PC-3 (cell line): ENCODE measurements around the gene TMEM9B. TPM values are rescaled to one million over a fixed set of nuclear protein-coding genes. Genes with fewer than 3 reads are reported as not detected.

Experiments used
- ATAC-seq: fragments of 200-7000 bp; cut with Tn5 transposase; 2 replicates; pipeline ENCODE4 v1.9.1; 2020; ENCODE audit warnings: mild to moderate bottlenecking, moderate library complexity
- BruUV-seq: library from RNA; stranded (reverse); fragments of 400-500 nt; replicated peaks from 2 replicates; lab custom pipeline; 2021; lab: Mats Ljungman, UMichigan
- CTCF ChIA-PET: fragments of 300-600 bp; sonication (Branson Sonifier 250); formaldehyde crosslinking; loops from one replicate; lab custom pipeline; 2022; ENCODE audit warnings: antibody characterized with exemption; lab: Charles Lee
- POLR2A ChIA-PET: fragments of 300-600 bp; sonication (Branson Sonifier 250); formaldehyde crosslinking; loops from one replicate; lab custom pipeline; 2022; ENCODE audit warnings: antibody characterized with exemption; ENCODE audit not compliant: unreplicated experiment; lab: Charles Lee
- DNase-seq: peaks from one replicate; pipeline ENCODE4 v3.0.0-alpha.2; 2015
- H2AFZ ChIP-seq: fragments of 300-600 bp; sonication (generic); 2 replicates; pipeline ENCODE4 v1.6.0; 2016; ENCODE audit warnings: antibody characterized with exemption, low read length
- H3F3A ChIP-seq: fragments of 300-600 bp; sonication (generic); one replicate; pipeline ENCODE4 v1.6.0; 2017; ENCODE audit warnings: antibody characterized with exemption, low read length, control low read depth, mild to moderate bottlenecking; ENCODE audit not compliant: unreplicated experiment
- H3K27ac ChIP-seq: fragments of 300-600 bp; sonication (generic); 2 replicates; pipeline ENCODE4 v1.5.1; 2016; ENCODE audit warnings: mild to moderate bottlenecking, low read length
- H3K27me3 ChIP-seq: fragments of 300-600 bp; sonication (generic); 2 replicates; pipeline ENCODE4 v1.6.1; 2016; ENCODE audit warnings: low read length, mixed read lengths
- H3K36me3 ChIP-seq: fragments of 300-600 bp; sonication (generic); 2 replicates; pipeline ENCODE4 v1.6.1; 2016; ENCODE audit warnings: low read depth, mixed run types, low read length, mixed read lengths
- H3K4me1 ChIP-seq: fragments of 300-600 bp; sonication (generic); 2 replicates; pipeline ENCODE4 v1.5.1; 2016; ENCODE audit warnings: low read length; ENCODE audit not compliant: insufficient read depth
- H3K4me2 ChIP-seq: fragments of 300-600 bp; sonication (generic); 2 replicates; pipeline ENCODE4 v1.6.0; 2016; ENCODE audit warnings: low read length
- H3K4me3 ChIP-seq: fragments of 300-600 bp; sonication (generic); 2 replicates; pipeline ENCODE4 v1.5.1; 2016; ENCODE audit warnings: mild to moderate bottlenecking, low read length, mixed read lengths
- H3K79me2 ChIP-seq: fragments of 300-600 bp; sonication (generic); 2 replicates; pipeline ENCODE4 v1.6.1; 2017; ENCODE audit warnings: low read length, mixed read lengths
- H3K9ac ChIP-seq: fragments of 300-600 bp; sonication (generic); 2 replicates; pipeline ENCODE4 v1.6.0; 2016; ENCODE audit warnings: mild to moderate bottlenecking, low read length
- H3K9me2 ChIP-seq: fragments of 300-600 bp; sonication (generic); replicated peaks from 2 replicates; pipeline ENCODE4 v1.6.1; 2016; ENCODE audit warnings: mixed run types, low read length, mixed read lengths
- H3K9me3 ChIP-seq: fragments of 300-600 bp; sonication (generic); 2 replicates; pipeline ENCODE4 v1.6.1; 2016; ENCODE audit warnings: low read length, mixed read lengths
- H4K20me1 ChIP-seq: fragments of 300-600 bp; sonication (generic); 2 replicates; pipeline ENCODE4 v1.6.1; 2016; ENCODE audit warnings: low read length, mixed read lengths
- EZH2 ChIP-seq: fragments of 300-600 bp; sonication (generic); IDR thresholded peaks from one replicate; pipeline ENCODE4 v1.6.1; 2017; ENCODE audit warnings: antibody characterized with exemption, mild to moderate bottlenecking, low read length; ENCODE audit not compliant: unreplicated experiment
- EZH2phosphoT487 ChIP-seq: fragments of 300-600 bp; sonication (generic); IDR thresholded peaks from 2 replicates; pipeline ENCODE4 v1.6.1; 2018; ENCODE audit warnings: mild to moderate bottlenecking, antibody characterized with exemption, low read length, borderline replicate concordance
- intact Hi-C: fragments of 100-400 bp; cut with micrococcal nuclease; formaldehyde crosslinking; loops from 2 replicates; pipeline ENCODE4 v1.9.0; 2023
- total RNA-seq: library from RNA; depleted of rRNA; stranded (reverse); fragments of >200 nt; gene quantifications from 2 replicates; pipeline ENCODE4 v1.2.3, GENCODE V29; 2014
- TF ChIP-seq, protein P1 (sequence below): fragments of 300-600 bp; sonication (generic); conservative IDR thresholded peaks from 2 replicates; pipeline ENCODE4 v1.5.1; 2017; ENCODE audit warnings: antibody characterized with exemption, low read depth, mild to moderate bottlenecking, low read length

The TMEM9B gene
- total RNA-seq, 1 experiment from 2014 or later: 42.1 TPM

DNA sequence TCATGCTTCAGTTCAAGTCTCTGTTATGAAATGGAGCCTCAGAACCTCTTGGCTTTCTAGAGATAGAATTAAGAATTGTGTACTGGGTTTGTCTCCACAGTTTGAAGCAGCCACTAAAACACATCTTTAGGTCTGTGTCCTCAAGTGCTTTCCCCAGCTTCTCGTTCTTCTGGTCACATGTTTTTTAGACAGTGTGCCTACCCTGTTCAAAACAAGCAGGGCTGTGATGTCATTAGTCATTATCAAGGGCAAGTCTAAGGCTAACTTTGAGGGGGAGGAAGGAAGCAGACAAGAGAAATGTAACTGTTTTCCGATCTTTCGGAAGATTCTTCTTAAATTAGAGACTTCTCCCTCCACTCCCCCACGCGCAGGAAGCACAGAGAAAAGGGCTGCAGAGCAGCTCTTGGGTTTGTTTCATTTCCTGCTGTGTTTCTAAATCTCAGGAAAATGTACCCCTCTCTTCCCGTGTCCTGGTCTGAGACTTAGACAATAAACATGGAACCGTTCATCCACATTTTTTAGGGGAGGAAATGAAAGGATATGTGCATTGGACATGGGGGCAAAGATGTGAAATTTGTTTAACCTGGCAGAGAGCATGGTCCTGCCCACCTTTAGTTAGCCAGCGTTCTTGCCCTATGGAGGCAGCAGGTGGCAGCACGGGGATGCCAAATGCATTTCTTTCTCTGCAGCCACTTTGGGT is 50.1 kb downstream of the TMEM9B start:
- ChIA-PET POLR2A (interaction anchor here (0.5 kb wide), 1 partner anchor 50 kb away, joined by 3 read pairs; no protein-coding TSS in a partner anchor), CTCF (interaction anchor here (0.6 to 1.2 kb wide), 3 partner anchors 45 to 351 kb away, joined by 3 to 13 read pairs (median 7); partner anchors contain the start of gene DENND5A)
- Histone ChIP-seq H3K9me2 (no peaks in the 10 kb centered on the region), H3K4me2 (peak overlapping the region; percentile 47), H3K4me3 (peak overlapping the region; percentile 4; the same call in 1 of the 2 replicates), H3K27ac (no peak overlapping the region), H3K4me1 (peaks cover 24% of the 10 kb centered on the region), H3K9me3 (no peaks in the 10 kb centered on the region), H3K27me3 (no peaks in the 10 kb centered on the region), H3K79me2 (peaks cover 14% of the 10 kb centered on the region), H2AFZ (peak overlapping the region; percentile 10; the same call in 1 of the 2 replicates), H3K36me3 (peaks cover under 1% of the 10 kb centered on the region; the same call in 1 of the 2 replicates), H3F3A (no peaks in the 10 kb centered on the region), H4K20me1 (no peaks in the 10 kb centered on the region), H3K9ac (no peak overlapping the region)
- no TSS peak for BruUV-seq
- ATAC-seq: 0 out of 2 replicates have a peak, but pooled peaks have one; percentile 6
- intact Hi-C loops: loop anchor here (1.0 to 5.0 kb wide), 2 partner anchors 45 to 223 kb away; no protein-coding TSS in a partner anchor
- TF ChIP-seq EZH2phosphoT487: no peak
- TF ChIP-seq, protein P1, sequence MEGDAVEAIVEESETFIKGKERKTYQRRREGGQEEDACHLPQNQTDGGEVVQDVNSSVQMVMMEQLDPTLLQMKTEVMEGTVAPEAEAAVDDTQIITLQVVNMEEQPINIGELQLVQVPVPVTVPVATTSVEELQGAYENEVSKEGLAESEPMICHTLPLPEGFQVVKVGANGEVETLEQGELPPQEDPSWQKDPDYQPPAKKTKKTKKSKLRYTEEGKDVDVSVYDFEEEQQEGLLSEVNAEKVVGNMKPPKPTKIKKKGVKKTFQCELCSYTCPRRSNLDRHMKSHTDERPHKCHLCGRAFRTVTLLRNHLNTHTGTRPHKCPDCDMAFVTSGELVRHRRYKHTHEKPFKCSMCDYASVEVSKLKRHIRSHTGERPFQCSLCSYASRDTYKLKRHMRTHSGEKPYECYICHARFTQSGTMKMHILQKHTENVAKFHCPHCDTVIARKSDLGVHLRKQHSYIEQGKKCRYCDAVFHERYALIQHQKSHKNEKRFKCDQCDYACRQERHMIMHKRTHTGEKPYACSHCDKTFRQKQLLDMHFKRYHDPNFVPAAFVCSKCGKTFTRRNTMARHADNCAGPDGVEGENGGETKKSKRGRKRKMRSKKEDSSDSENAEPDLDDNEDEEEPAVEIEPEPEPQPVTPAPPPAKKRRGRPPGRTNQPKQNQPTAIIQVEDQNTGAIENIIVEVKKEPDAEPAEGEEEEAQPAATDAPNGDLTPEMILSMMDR: peak; percentile 87
- peak; percentile 41 for DNase-seq

DNA sequence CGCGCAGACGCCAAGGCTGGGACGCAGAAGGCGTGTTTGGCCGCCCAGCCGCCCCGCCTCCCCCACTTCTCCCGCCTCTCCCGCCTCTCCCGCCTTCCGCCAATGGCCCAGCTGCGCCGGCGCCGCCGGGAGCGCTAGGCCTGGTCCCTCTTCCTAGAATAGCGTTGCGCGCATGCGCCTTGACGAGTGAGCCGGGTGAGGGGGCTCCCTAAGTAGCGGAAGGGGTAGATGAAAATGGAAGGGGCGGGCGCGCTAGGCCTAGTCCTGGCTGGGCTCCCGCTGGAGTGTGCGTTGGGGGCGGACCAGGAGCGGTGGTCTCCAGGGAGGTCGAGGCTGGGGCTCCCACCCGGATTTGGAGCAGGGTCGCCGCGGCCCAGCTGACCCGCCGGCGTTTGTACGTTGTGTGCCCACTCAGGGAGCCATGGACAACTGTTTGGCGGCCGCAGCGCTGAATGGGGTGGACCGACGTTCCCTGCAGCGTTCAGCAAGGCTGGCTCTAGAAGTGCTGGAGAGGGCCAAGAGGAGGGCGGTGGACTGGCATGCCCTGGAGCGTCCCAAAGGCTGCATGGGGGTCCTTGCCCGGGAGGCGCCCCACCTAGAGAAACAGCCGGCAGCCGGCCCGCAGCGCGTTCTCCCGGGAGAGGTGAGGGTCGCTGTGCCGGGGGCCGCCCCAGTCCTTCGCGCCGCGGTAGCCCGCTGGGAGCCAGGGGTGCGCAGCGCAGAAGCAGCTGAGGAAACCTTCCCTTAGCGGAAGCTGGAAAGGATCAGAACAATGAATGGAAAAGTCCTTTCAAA is 53.0 kb downstream of the TMEM9B start, which contains the start of gene AKIP1:
AKIP1 (plus strand) TSS at position 161 of the 795 bp plus-strand sequence; CDS start at position 422, 261 bp downstream.
- H3K79me2 ChIP-seq: peaks cover 14% of the 10 kb centered on the region
- H3K4me1 ChIP-seq: peaks cover 23% of the 10 kb centered on the region
- H3K9ac ChIP-seq: peak within 1 kb of the TSS; percentile 89
- ATAC-seq: peak; percentile 83
- no peak within 1 kb of the TSS for H3K27ac ChIP-seq
- H3K36me3 ChIP-seq: no peaks in the 10 kb centered on the region
- H3K4me2 ChIP-seq: peak within 1 kb of the TSS; percentile 100
- H4K20me1 ChIP-seq: no peaks in the 10 kb centered on the region
- ChIA-PET CTCF (interaction anchor here (0.6 to 1.3 kb wide), 2 partner anchors 48 to 307 kb away, joined by 3 to 5 read pairs; no protein-coding TSS in a partner anchor), POLR2A (interaction anchor here (0.5 kb wide), 1 partner anchor 102 kb away, joined by 3 read pairs; no protein-coding TSS in a partner anchor)
- no TSS peak for BruUV-seq
- H3K27me3 ChIP-seq: no peaks in the 10 kb centered on the region
- intact Hi-C loops: loop anchor here (5.0 kb wide), 1 partner anchor 226 kb away; no protein-coding TSS in a partner anchor
- H3K9me3 ChIP-seq: no peaks in the 10 kb centered on the region
- no peaks in the 10 kb centered on the region for H3F3A ChIP-seq
- peak within 1 kb of the TSS; percentile 99 for H3K4me3 ChIP-seq
- TF ChIP-seq EZH2phosphoT487 (no peak), EZH2 (no peak)
- TF ChIP-seq, protein P1: no peak
- peak; percentile 91 for DNase-seq
- H3K9me2 ChIP-seq: no peaks in the 10 kb centered on the region
- peak within 1 kb of the TSS; percentile 100 for H2AFZ ChIP-seq
